HG03108 (cell line): ENCODE results near the gene SF3B5.
"Not testable (repeated sequence)": the region's sequence is repeated elsewhere in the genome, so short reads cannot be mapped to it uniquely, and the experiment has no call there.

Experiments used
- ATAC-seq: cut with Tn5 transposase; IDR thresholded peaks from one replicate; pipeline ENCODE4 v1.9.1; 2021; ENCODE audit warnings: moderate library complexity; ENCODE audit not compliant: unreplicated experiment

Gene SF3B5

GRCh38 chr6:144095134-144096002 is at the start of gene SF3B5:
SF3B5 (minus strand) TSS chr6:144095573; CDS start chr6:144095497, 76 bp downstream.
- ATAC-seq = peak; percentile 95

- ATAC-seq = no peak
Measured at GRCh38 chr6:144144996-144145395, 49.6 kb upstream of the SF3B5 start.

- no peak for ATAC-seq
Measured at GRCh38 chr6:144143878-144144277, 48.5 kb upstream of the SF3B5 start.

- no peak for ATAC-seq
Measured at GRCh38 chr6:144143106-144143505, 47.7 kb upstream of the SF3B5 start.

GRCh38 chr6:144141470-144141869 is 46.1 kb upstream of the SF3B5 start:
- ATAC-seq = no peak

GRCh38 chr6:144140867-144141266 is 45.5 kb upstream of the SF3B5 start:
- ATAC-seq = peak; percentile 83

GRCh38 chr6:144139817-144140216 is 44.4 kb upstream of the SF3B5 start:
- no peak for ATAC-seq

GRCh38 chr6:144138542-144138941 is 43.2 kb upstream of the SF3B5 start:
- ATAC-seq = no peak

- ATAC-seq = no peak
Measured at GRCh38 chr6:144134737-144135136, 39.4 kb upstream of the SF3B5 start.

- ATAC-seq = no peak
Measured at GRCh38 chr6:144134176-144134575, 38.8 kb upstream of the SF3B5 start.

- no peak for ATAC-seq
Measured at GRCh38 chr6:144133225-144133821, 38.0 kb upstream of the SF3B5 start.

GRCh38 chr6:144132167-144132690 is 36.9 kb upstream of the SF3B5 start:
- ATAC-seq = not testable (repeated sequence)

GRCh38 chr6:144131248-144131709 is 35.9 kb upstream of the SF3B5 start:
- ATAC-seq = no peak

- ATAC-seq = no peak
Measured at GRCh38 chr6:144129469-144129868, 34.1 kb upstream of the SF3B5 start.

- ATAC-seq = no peak
Measured at GRCh38 chr6:144127097-144127496, 31.7 kb upstream of the SF3B5 start.

- no peak for ATAC-seq
Measured at GRCh38 chr6:144123836-144124235, 28.5 kb upstream of the SF3B5 start.

- ATAC-seq = no peak
Measured at GRCh38 chr6:144123421-144123820, 28.0 kb upstream of the SF3B5 start.

- no peak for ATAC-seq
Measured at GRCh38 chr6:144122861-144123260, 27.5 kb upstream of the SF3B5 start.

- ATAC-seq = no peak
Measured at GRCh38 chr6:144119376-144119775, 24.0 kb upstream of the SF3B5 start.

GRCh38 chr6:144115219-144115618 is 19.8 kb upstream of the SF3B5 start:
- ATAC-seq = no peak

- ATAC-seq = no peak
Measured at GRCh38 chr6:144113366-144113765, 18.0 kb upstream of the SF3B5 start.

- ATAC-seq = no peak
Measured at GRCh38 chr6:144110210-144110609, 14.8 kb upstream of the SF3B5 start.
